HepG2 (cell line): Measurements from ENCODE around the gene ACTN4. TPM values are rescaled to one million over a fixed set of nuclear protein-coding genes. Genes with fewer than 3 reads are reported as not detected.
A peak's percentile ranks its signal among the peaks of the same experiment; 100 is the strongest.

Experiments used
- AGO1 ChIP-seq: fragments of 200-400 bp; formaldehyde crosslinking; IDR thresholded peaks from 2 replicates; pipeline ENCODE4 v1.6.1; 2017; ENCODE audit warnings: mild to moderate bottlenecking, low read depth, low read length, moderate library complexity; ENCODE audit not compliant: poor library complexity, severe bottlenecking
- ATF3 ChIP-seq: sonication (generic); formaldehyde crosslinking; IDR thresholded peaks from 2 replicates; pipeline ENCODE4 v1.4.0; 2020; ENCODE audit warnings: missing genetic modification reagents
- ATM ChIP-seq: fragments of 450-650 bp; IDR thresholded peaks from 2 replicates; pipeline ENCODE4 v1.7.1; 2017; ENCODE audit warnings: mild to moderate bottlenecking, borderline replicate concordance
- CREM ChIP-seq, 2 experiments: sonication (generic) in 1 of 2; formaldehyde crosslinking in 1 of 2; IDR thresholded peaks; 2 replicates each; pipeline versions ENCODE4 v1.4.0 to v1.6.1; 2016 to 2020; ENCODE audit warnings: antibody characterized with exemption in 1 of 2, mild to moderate bottlenecking in 1 of 2, missing genetic modification reagents in 1 of 2
- HINFP ChIP-seq: sonication (generic); formaldehyde crosslinking; IDR thresholded peaks from 2 replicates; pipeline ENCODE4 v1.4.0; 2020; ENCODE audit warnings: low read depth, mild to moderate bottlenecking, missing genetic modification reagents
- MNT ChIP-seq: fragments of 450-650 bp; IDR thresholded peaks from 2 replicates; pipeline ENCODE4 v1.6.1; 2016
- NBN ChIP-seq: fragments of 450-650 bp; conservative IDR thresholded peaks from 2 replicates; pipeline ENCODE4 v1.6.1; 2017
- NR2F6 ChIP-seq, 2 experiments: IDR thresholded peaks; 2 replicates each; pipeline ENCODE4 v1.6.1; 2016; ENCODE audit warnings: antibody characterized with exemption in 1 of 2, mild to moderate bottlenecking in 1 of 2
- RXRB ChIP-seq: IDR thresholded peaks from 2 replicates; pipeline ENCODE4 v1.6.1; 2016; ENCODE audit warnings: borderline replicate concordance, missing genetic modification reagents, missing compliant biosample characterization
- SRSF1 ChIP-seq: fragments of 200-400 bp; formaldehyde crosslinking; optimal IDR thresholded peaks from 2 replicates; pipeline ENCODE3; 2017; ENCODE audit warnings: mild to moderate bottlenecking, low read depth, low read length, moderate library complexity
- TSC22D2 ChIP-seq: sonication (generic); formaldehyde crosslinking; IDR thresholded peaks from 2 replicates; pipeline ENCODE4 v1.5.1; 2020; ENCODE audit warnings: missing genetic modification reagents, mild to moderate bottlenecking, borderline replicate concordance
- XRCC5 ChIP-seq: fragments of 200-400 bp; formaldehyde crosslinking; optimal IDR thresholded peaks from 2 replicates; pipeline ENCODE3; 2017; ENCODE audit warnings: mild to moderate bottlenecking, low read length
- ZBTB38 ChIP-seq: sonication (generic); formaldehyde crosslinking; IDR thresholded peaks from 2 replicates; pipeline ENCODE4 v1.5.1; 2020; ENCODE audit warnings: mild to moderate bottlenecking, missing genetic modification reagents
- ZNF550 ChIP-seq: sonication (generic); formaldehyde crosslinking; IDR thresholded peaks from 2 replicates; pipeline ENCODE4 v1.4.0; 2020; ENCODE audit warnings: mild to moderate bottlenecking, missing genetic modification reagents, borderline replicate concordance
- ZNF772 ChIP-seq: sonication (generic); formaldehyde crosslinking; IDR thresholded peaks from 2 replicates; pipeline ENCODE4 v1.5.0; 2020; ENCODE audit warnings: mild to moderate bottlenecking, missing genetic modification reagents
- polyA plus RNA-seq, 8 experiments: library from polyadenylated mRNA; depleted of rRNA in 3 of 8; stranded (reverse) in 7 of 8; unstranded in 1 of 8; fragments of >200 nt; fragmentation: Illumina TruSeq in 4 of 8; extraction: Trizol in 4 of 8; gene quantifications; 2 replicates each; pipeline versions ENCODE4 v1.2.1 to v1.2.3, GENCODE V29; 2011 to 2016; ENCODE audit warnings: low read depth in 4 of 8, missing spikeins in 1 of 8, mixed read lengths in 1 of 8; ENCODE audit not compliant: insufficient read depth in 1 of 8
- total RNA-seq, 5 experiments: library from RNA; depleted of rRNA; stranded (reverse); fragments of >200 nt; fragmentation: Illumina TruSeq; extraction: Trizol; gene quantifications; 2 replicates each; pipeline ENCODE4 v1.2.3, GENCODE V29; 2016; ENCODE audit warnings: low read depth in 1 of 5
- TF ChIP-seq, protein P1 (sequence below): sonication (generic); formaldehyde crosslinking; IDR thresholded peaks from 2 replicates; pipeline ENCODE4 v1.4.0; 2020; ENCODE audit warnings: missing genetic modification reagents
- TF ChIP-seq, protein P2 (sequence below): sonication (generic); formaldehyde crosslinking; IDR thresholded peaks from 2 replicates; pipeline ENCODE4 v1.4.0; 2020; ENCODE audit warnings: missing genetic modification reagents
- TF ChIP-seq, protein P3 (sequence below): sonication (generic); formaldehyde crosslinking; IDR thresholded peaks from 2 replicates; pipeline ENCODE4 v1.5.1; 2020; ENCODE audit warnings: missing genetic modification reagents, mild to moderate bottlenecking, borderline replicate concordance

The ACTN4 gene
- total and polyA plus RNA-seq, 2 of the 13 experiments (the other 11 are each of a cell fraction or from before 2014, with no cell fraction given) = 171 to 192 TPM

GRCh38 chr19:38729653-38730469 lies 82.4 kb downstream of the ACTN4 start (continued):
- TF ChIP-seq AGO1 (peak; percentile 30), ATM (no peak), TSC22D2 (CRISPR knock-in tag) (no peak), MNT (no peak), HINFP (no peak), XRCC5 (peak; percentile 61), ATF3 (no peak), CREM (IDR thresholded peaks at IDR 0.05) (no peak), CREM (CRISPR knock-in tag; IDR thresholded peaks at IDR 0.05) (no peak), RXRB (CRISPR knock-in tag) (peak; percentile 28; the same call in 1 of the 2 replicates), NBN (no peak), ZBTB38 (CRISPR knock-in tag) (peak; percentile 36; the same call in 1 of the 2 replicates), ZNF772 (CRISPR knock-in tag) (no peak), ZNF550 (CRISPR knock-in tag) (no peak), NR2F6 (IDR thresholded peaks at IDR 0.05) (no peak), NR2F6 (CRISPR knock-in tag; IDR thresholded peaks at IDR 0.05) (peak; percentile 26; the same call in 1 of the 2 replicates), SRSF1 (no peak)
- TF ChIP-seq, protein P1, sequence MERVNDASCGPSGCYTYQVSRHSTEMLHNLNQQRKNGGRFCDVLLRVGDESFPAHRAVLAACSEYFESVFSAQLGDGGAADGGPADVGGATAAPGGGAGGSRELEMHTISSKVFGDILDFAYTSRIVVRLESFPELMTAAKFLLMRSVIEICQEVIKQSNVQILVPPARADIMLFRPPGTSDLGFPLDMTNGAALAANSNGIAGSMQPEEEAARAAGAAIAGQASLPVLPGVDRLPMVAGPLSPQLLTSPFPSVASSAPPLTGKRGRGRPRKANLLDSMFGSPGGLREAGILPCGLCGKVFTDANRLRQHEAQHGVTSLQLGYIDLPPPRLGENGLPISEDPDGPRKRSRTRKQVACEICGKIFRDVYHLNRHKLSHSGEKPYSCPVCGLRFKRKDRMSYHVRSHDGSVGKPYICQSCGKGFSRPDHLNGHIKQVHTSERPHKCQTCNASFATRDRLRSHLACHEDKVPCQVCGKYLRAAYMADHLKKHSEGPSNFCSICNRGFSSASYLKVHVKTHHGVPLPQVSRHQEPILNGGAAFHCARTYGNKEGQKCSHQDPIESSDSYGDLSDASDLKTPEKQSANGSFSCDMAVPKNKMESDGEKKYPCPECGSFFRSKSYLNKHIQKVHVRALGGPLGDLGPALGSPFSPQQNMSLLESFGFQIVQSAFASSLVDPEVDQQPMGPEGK (CRISPR knock-in tag) = peak; percentile 66; the same call in 1 of the 2 replicates
- TF ChIP-seq, protein P2, sequence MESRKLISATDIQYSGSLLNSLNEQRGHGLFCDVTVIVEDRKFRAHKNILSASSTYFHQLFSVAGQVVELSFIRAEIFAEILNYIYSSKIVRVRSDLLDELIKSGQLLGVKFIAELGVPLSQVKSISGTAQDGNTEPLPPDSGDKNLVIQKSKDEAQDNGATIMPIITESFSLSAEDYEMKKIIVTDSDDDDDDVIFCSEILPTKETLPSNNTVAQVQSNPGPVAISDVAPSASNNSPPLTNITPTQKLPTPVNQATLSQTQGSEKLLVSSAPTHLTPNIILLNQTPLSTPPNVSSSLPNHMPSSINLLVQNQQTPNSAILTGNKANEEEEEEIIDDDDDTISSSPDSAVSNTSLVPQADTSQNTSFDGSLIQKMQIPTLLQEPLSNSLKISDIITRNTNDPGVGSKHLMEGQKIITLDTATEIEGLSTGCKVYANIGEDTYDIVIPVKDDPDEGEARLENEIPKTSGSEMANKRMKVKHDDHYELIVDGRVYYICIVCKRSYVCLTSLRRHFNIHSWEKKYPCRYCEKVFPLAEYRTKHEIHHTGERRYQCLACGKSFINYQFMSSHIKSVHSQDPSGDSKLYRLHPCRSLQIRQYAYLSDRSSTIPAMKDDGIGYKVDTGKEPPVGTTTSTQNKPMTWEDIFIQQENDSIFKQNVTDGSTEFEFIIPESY (CRISPR knock-in tag) = peak; percentile 75
- TF ChIP-seq, protein P3, sequence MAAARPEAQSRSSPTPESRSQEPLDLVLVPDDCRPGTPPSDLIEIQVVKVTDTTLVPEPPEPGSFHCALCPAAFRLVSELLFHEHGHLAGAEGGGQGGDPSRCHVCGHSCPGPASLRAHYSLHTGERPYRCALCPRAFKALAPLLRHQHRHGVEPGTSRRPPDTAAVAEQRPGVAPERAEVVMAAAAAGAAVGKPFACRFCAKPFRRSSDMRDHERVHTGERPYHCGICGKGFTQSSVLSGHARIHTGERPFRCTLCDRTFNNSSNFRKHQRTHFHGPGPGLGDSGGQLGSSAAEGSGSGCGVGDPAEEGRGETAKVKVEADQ = no peak
